Liver (tissue), 9 donors: ENCODE data around the gene SETD3. TPM values are rescaled to one million over a fixed set of nuclear protein-coding genes. Genes with fewer than 3 reads are reported as not detected.

Experiments used
- DNase-seq: peaks from one replicate; pipeline ENCODE4 v3.0.0-alpha.2; 2017; ENCODE audit warnings: low spot score
- H3K27ac ChIP-seq, 2 donors: one replicate each; pipeline ENCODE4 v1.7.0; 2013; ENCODE audit warnings: inconsistent platforms in 2 of 2, low read length in 2 of 2, control low read depth in 1 of 2, low read depth in 1 of 2, mild to moderate bottlenecking in 1 of 2
- H3K27me3 ChIP-seq, 4 donors: one replicate each; pipeline versions ENCODE4 v1.6.1 to v1.7.0; 2013; ENCODE audit warnings: low read length in 3 of 4, inconsistent platforms in 1 of 4, mild to moderate bottlenecking in 1 of 4, moderate library complexity in 1 of 4; ENCODE audit not compliant: control insufficient read depth in 4 of 4, insufficient read depth in 4 of 4
- H3K36me3 ChIP-seq, 4 donors: one replicate each; pipeline versions ENCODE4 v1.6.1 to v1.7.0; 2013; ENCODE audit warnings: low read length in 3 of 4, mild to moderate bottlenecking in 3 of 4, low read depth in 1 of 4, moderate library complexity in 1 of 4; ENCODE audit not compliant: control insufficient read depth in 4 of 4, insufficient read depth in 3 of 4
- H3K4me1 ChIP-seq, 4 donors: one replicate each; pipeline versions ENCODE4 v1.6.1 to v1.7.0; 2013; ENCODE audit warnings: low read length in 3 of 4, mild to moderate bottlenecking in 3 of 4, moderate library complexity in 1 of 4; ENCODE audit not compliant: control insufficient read depth in 4 of 4, insufficient read depth in 4 of 4
- H3K4me3 ChIP-seq, 3 donors: one replicate each; pipeline versions ENCODE4 v1.6.1 to v1.7.0; 2013; ENCODE audit warnings: low read length in 3 of 3, control low read depth in 1 of 3, low read depth in 1 of 3, mild to moderate bottlenecking in 1 of 3
- H3K9ac ChIP-seq, 2 donors: one replicate each; pipeline ENCODE4 v1.7.0; 2013; ENCODE audit warnings: low read length in 2 of 2, mild to moderate bottlenecking in 2 of 2, moderate library complexity in 2 of 2, control low read depth in 1 of 2, low read depth in 1 of 2
- H3K9me3 ChIP-seq, 4 donors: one replicate each; pipeline versions ENCODE4 v1.6.1 to v1.7.0; 2013; ENCODE audit warnings: low read length in 3 of 4; ENCODE audit not compliant: control insufficient read depth in 4 of 4
- FOXA2 ChIP-seq: IDR thresholded peaks from 2 replicates; pipeline ENCODE4 v1.6.1; 2016; ENCODE audit warnings: antibody characterized with exemption
- GABPA ChIP-seq, 2 donors: IDR thresholded peaks in 1 of 2; conservative IDR thresholded peaks in 1 of 2; 2 replicates each; pipeline ENCODE4 v1.6.1; 2016; ENCODE audit warnings: antibody characterized with exemption in 2 of 2, mild to moderate bottlenecking in 1 of 2, moderate library complexity in 1 of 2
- HNF4A ChIP-seq, 2 donors: conservative IDR thresholded peaks; 2 replicates each; pipeline ENCODE4 v1.6.1; 2016; ENCODE audit warnings: antibody characterized with exemption in 2 of 2, mild to moderate bottlenecking in 2 of 2
- JUND ChIP-seq, 2 donors: IDR thresholded peaks; 2 replicates each; pipeline ENCODE4 v1.6.1; 2016; ENCODE audit warnings: antibody characterized with exemption in 2 of 2
- NR2F2 ChIP-seq: IDR thresholded peaks from 2 replicates; pipeline ENCODE4 v1.6.1; 2016; ENCODE audit warnings: antibody characterized with exemption
- RXRA ChIP-seq, 2 donors: IDR thresholded peaks; 2 replicates each; pipeline ENCODE4 v1.6.1; 2017 to 2018; ENCODE audit warnings: antibody characterized with exemption in 2 of 2, mild to moderate bottlenecking in 1 of 2
- SP1 ChIP-seq: IDR thresholded peaks from 2 replicates; pipeline ENCODE4 v1.6.1; 2018; ENCODE audit warnings: antibody characterized with exemption, mild to moderate bottlenecking
- TAF1 ChIP-seq: conservative IDR thresholded peaks from 2 replicates; pipeline ENCODE4 v1.6.1; 2016; ENCODE audit warnings: antibody characterized with exemption, mild to moderate bottlenecking
- YY1 ChIP-seq: IDR thresholded peaks from 2 replicates; pipeline ENCODE4 v1.6.1; 2016; ENCODE audit warnings: antibody characterized with exemption, mild to moderate bottlenecking
- WGBS: extraction: QIAGEN DNeasy Blood & Tissue Kit; methylation state at CpG from one replicate; pipeline ENCODE4 v1.1.7; 2013; 5-methylcytosine and 5-hydroxymethylcytosine counted together
- polyA plus RNA-seq, 2 donors: library from polyadenylated mRNA; stranded (reverse) in 1 of 2; unstranded in 1 of 2; fragments of 200-250 nt in 1 of 2; fragments of >200 nt in 1 of 2; fragmentation: Nextera tagmentation in 1 of 2; extraction: Ambion mirVana in 1 of 2; gene quantifications; one replicate each; pipeline versions ENCODE4 v1.2.1 to v1.2.3, GENCODE V29; 2013 to 2015
- total RNA-seq, 2 donors: library from RNA; depleted of rRNA; stranded (reverse); fragments of >200 nt; gene quantifications; one replicate each; pipeline ENCODE4 v1.2.3, GENCODE V29; 2014
- TF ChIP-seq, protein P1 (sequence below): IDR thresholded peaks from 2 replicates; pipeline ENCODE4 v1.6.1; 2016; ENCODE audit warnings: antibody characterized with exemption
- TF ChIP-seq, protein P2 (sequence below): IDR thresholded peaks from 2 replicates; pipeline ENCODE4 v1.6.1; 2016; ENCODE audit warnings: antibody characterized with exemption
- TF ChIP-seq, protein P3 (sequence below): fragments of 150-350 bp; IDR thresholded peaks from 2 replicates; pipeline ENCODE4 v1.5.1; 2017; ENCODE audit warnings: improper control_type of control experiment, low read depth, low read length; ENCODE audit not compliant: missing input control
- TF ChIP-seq, protein P4 (sequence below): IDR thresholded peaks from 2 replicates; pipeline ENCODE4 v1.6.1; 2016; ENCODE audit warnings: antibody characterized with exemption
- TF ChIP-seq, protein P5 (sequence below): IDR thresholded peaks from 2 replicates; pipeline ENCODE4 v1.6.1; 2016; ENCODE audit warnings: antibody characterized with exemption, mild to moderate bottlenecking
- donor health status: healthy.
- donor health status: healthy.
- donor health status: healthy.
- donor health status: healthy.
- donor health status: healthy.

SETD3 gene
- total and polyA plus RNA-seq, 4 donors, result 18.7 to 39.7 (median 19.4) TPM

DNA sequence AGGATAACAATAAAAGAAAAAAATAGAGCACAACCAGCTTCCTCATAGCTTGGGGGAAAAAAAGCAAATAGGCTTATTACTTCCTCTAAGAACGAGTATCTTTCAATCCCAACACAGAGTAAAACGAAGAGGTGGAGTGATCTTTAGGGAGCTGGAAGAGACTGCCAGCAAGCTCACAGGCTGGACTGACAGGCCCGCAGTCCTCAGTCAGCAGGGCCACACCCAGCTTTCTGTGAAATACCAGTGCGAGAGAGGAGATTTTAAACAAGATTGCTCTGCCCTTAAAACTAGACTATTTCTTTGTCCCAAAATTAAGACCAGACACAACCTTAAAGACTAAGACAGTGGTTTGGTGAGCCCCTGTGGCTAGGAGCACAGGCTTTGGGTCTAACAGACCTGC lies 32.9 kb downstream of the SETD3 start (continued):
- TF ChIP-seq YY1 (no peak), TAF1 (no peak)
- TF ChIP-seq, protein P1, sequence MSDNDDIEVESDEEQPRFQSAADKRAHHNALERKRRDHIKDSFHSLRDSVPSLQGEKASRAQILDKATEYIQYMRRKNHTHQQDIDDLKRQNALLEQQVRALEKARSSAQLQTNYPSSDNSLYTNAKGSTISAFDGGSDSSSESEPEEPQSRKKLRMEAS, result no peak

DNA sequence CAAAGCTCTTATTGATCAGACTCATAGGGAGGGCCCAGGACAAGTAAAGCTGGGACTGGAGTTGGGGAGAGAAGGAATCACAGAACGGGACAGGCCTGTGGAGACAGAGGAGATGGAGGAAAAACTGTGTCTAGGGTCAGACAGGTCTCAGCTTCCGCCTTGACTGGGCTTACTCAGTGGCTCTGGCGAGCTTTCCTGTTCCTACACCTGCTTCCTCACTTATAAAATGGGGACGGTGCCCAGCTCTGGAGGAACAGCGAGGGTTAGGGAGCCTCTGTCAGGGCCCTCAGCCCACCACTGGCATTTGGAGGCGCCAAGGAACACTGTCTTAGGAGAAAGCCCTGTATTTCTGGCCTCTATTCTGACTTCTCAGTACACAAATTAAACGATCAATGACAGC lies 34.7 kb downstream of the SETD3 start:
- 95% methylated on average over 7 of the region's 7 CpGs for WGBS
- no peaks in the 10 kb centered on the region for H3K27me3 ChIP-seq
- no peak for DNase-seq
- H3K4me3 ChIP-seq, result no peak overlapping the region
- H3K4me1 ChIP-seq, result no peaks in the 10 kb centered on the region
- TF ChIP-seq, protein P2, sequence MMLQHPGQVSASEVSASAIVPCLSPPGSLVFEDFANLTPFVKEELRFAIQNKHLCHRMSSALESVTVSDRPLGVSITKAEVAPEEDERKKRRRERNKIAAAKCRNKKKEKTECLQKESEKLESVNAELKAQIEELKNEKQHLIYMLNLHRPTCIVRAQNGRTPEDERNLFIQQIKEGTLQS, result no peak
- TF ChIP-seq, protein P3, sequence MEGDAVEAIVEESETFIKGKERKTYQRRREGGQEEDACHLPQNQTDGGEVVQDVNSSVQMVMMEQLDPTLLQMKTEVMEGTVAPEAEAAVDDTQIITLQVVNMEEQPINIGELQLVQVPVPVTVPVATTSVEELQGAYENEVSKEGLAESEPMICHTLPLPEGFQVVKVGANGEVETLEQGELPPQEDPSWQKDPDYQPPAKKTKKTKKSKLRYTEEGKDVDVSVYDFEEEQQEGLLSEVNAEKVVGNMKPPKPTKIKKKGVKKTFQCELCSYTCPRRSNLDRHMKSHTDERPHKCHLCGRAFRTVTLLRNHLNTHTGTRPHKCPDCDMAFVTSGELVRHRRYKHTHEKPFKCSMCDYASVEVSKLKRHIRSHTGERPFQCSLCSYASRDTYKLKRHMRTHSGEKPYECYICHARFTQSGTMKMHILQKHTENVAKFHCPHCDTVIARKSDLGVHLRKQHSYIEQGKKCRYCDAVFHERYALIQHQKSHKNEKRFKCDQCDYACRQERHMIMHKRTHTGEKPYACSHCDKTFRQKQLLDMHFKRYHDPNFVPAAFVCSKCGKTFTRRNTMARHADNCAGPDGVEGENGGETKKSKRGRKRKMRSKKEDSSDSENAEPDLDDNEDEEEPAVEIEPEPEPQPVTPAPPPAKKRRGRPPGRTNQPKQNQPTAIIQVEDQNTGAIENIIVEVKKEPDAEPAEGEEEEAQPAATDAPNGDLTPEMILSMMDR, result no peak
- no peak for TF ChIP-seq NR2F2
- TF ChIP-seq RXRA (IDR thresholded peaks at IDR 0.05), result no peak
- TF ChIP-seq JUND (IDR thresholded peaks at IDR 0.05), result no peak
- TF ChIP-seq SP1, result no peak
- TF ChIP-seq HNF4A (conservative IDR thresholded peaks at IDR 0.05), result no peak
- no peak for TF ChIP-seq GABPA (IDR thresholded peaks at IDR 0.05 in 1 of 2, conservative IDR thresholded peaks at IDR 0.05 in 1 of 2)
- TF ChIP-seq, protein P4, sequence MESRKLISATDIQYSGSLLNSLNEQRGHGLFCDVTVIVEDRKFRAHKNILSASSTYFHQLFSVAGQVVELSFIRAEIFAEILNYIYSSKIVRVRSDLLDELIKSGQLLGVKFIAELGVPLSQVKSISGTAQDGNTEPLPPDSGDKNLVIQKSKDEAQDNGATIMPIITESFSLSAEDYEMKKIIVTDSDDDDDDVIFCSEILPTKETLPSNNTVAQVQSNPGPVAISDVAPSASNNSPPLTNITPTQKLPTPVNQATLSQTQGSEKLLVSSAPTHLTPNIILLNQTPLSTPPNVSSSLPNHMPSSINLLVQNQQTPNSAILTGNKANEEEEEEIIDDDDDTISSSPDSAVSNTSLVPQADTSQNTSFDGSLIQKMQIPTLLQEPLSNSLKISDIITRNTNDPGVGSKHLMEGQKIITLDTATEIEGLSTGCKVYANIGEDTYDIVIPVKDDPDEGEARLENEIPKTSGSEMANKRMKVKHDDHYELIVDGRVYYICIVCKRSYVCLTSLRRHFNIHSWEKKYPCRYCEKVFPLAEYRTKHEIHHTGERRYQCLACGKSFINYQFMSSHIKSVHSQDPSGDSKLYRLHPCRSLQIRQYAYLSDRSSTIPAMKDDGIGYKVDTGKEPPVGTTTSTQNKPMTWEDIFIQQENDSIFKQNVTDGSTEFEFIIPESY, result no peak
- TF ChIP-seq FOXA2, result no peak
- H3K9me3 ChIP-seq, result no peaks in the 10 kb centered on the region
- peaks cover 2 to 51% (median 29%) of the 10 kb centered on the region in 4 donors for H3K36me3 ChIP-seq
- no peak overlapping the region for H3K9ac ChIP-seq
- no peak overlapping the region for H3K27ac ChIP-seq

DNA sequence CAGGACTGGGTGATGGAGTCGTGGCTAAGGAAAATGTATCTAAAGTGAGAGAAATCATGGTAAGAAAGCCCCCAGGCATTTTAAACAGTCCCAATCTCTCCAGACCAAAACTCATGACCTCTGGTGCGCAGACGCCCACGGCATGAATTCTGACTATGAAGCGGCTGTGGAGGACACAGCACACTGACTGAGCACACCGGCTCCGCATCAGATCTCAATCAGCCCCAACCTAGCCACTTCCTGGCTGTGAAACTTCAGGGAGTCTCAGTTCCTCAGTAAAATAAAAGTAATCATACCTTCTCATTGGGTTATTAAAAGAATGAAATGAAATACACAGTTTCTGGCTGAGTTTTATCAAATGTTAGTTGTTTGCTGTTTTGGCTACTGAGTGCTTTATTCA lies 38.7 kb downstream of the SETD3 start:
- no peak overlapping the region for H3K27ac ChIP-seq
- H3K9ac ChIP-seq, result no peak overlapping the region
- H3K4me1 ChIP-seq, result no peaks in the 10 kb centered on the region
- WGBS, result 95% methylated on average over 7 of the region's 7 CpGs
- H3K36me3 ChIP-seq, result peaks cover 0 to 32% (median 16%) of the 10 kb centered on the region in 4 donors
- TF ChIP-seq, protein P5, sequence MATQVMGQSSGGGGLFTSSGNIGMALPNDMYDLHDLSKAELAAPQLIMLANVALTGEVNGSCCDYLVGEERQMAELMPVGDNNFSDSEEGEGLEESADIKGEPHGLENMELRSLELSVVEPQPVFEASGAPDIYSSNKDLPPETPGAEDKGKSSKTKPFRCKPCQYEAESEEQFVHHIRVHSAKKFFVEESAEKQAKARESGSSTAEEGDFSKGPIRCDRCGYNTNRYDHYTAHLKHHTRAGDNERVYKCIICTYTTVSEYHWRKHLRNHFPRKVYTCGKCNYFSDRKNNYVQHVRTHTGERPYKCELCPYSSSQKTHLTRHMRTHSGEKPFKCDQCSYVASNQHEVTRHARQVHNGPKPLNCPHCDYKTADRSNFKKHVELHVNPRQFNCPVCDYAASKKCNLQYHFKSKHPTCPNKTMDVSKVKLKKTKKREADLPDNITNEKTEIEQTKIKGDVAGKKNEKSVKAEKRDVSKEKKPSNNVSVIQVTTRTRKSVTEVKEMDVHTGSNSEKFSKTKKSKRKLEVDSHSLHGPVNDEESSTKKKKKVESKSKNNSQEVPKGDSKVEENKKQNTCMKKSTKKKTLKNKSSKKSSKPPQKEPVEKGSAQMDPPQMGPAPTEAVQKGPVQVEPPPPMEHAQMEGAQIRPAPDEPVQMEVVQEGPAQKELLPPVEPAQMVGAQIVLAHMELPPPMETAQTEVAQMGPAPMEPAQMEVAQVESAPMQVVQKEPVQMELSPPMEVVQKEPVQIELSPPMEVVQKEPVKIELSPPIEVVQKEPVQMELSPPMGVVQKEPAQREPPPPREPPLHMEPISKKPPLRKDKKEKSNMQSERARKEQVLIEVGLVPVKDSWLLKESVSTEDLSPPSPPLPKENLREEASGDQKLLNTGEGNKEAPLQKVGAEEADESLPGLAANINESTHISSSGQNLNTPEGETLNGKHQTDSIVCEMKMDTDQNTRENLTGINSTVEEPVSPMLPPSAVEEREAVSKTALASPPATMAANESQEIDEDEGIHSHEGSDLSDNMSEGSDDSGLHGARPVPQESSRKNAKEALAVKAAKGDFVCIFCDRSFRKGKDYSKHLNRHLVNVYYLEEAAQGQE, result no peak
- TF ChIP-seq SP1, result no peak
- TF ChIP-seq YY1, result no peak
- TF ChIP-seq, protein P1, result no peak
- no peak for TF ChIP-seq TAF1
- no peaks in the 10 kb centered on the region for H3K27me3 ChIP-seq
- no peaks in the 10 kb centered on the region for H3K9me3 ChIP-seq
- H3K4me3 ChIP-seq, result no peak overlapping the region
- DNase-seq, result no peak
